ENCODE data around the gene MOG.

DNA sequence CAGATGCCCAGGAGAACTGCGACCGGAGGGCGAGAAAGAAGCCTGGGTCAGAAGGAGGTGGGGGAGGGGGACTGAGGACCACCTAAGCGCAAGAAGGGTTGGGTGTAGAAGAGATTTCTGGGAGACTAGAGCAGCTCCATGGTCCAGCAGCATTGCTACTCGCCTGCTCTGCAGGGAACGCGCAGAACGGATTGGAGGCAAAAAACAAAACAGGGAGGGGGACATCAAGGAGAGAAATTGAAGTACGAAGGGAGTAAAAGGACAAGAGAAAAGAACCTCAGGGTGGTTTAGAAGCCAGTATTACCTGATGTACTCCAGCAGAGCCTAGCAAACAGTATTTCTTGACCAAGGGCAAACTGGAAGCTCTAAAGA lies 23.4 kb upstream of the MOG start:
- no peak for TF ChIP-seq CTCF (IDR thresholded peaks at IDR 0.05; ENCODE audit: low read length)
- TF ChIP-seq EZH2 (IDR thresholded peaks at IDR 0.05; ENCODE audit: borderline replicate concordance, low read length), result no peak

Measured in OCI-LY1 (cell line).